ENCODE results near the gene LTB. TPM values are rescaled to one million over a fixed set of nuclear protein-coding genes. Genes with fewer than 3 reads are reported as not detected.

Gene LTB
- total and polyA plus RNA-seq, 9 of the 15 experiments (the other 6 are each of a cell fraction or from before 2014, with no cell fraction given) = 0.07 to 0.51 TPM; not detected in 7

- TF ChIP-seq REST (IDR thresholded peaks at IDR 0.05; ENCODE audit: borderline replicate concordance) = peak; percentile 92
- TF ChIP-seq REST (CRISPR knock-in tag; IDR thresholded peaks at IDR 0.05; ENCODE audit: low read depth) = no peak
- TF ChIP-seq ATF7 (IDR thresholded peaks at IDR 0.05) = peak; percentile 30; the same call in 1 of the 2 replicates
- TF ChIP-seq ZNF431 (CRISPR knock-in tag; IDR thresholded peaks at IDR 0.05) = 0 out of 2 replicates have a peak, but pooled peaks have one; percentile 12
- TF ChIP-seq CCAR2 (IDR thresholded peaks at IDR 0.05; ENCODE audit: low read depth, low read length) = no peak
- TF ChIP-seq HSF4 (CRISPR knock-in tag; IDR thresholded peaks at IDR 0.05; ENCODE audit: borderline replicate concordance) = no peak
- no peak for TF ChIP-seq HOXB6 (CRISPR knock-in tag; IDR thresholded peaks at IDR 0.05; ENCODE audit: borderline replicate concordance)
- no peak for TF ChIP-seq GATA2 (CRISPR knock-in tag; IDR thresholded peaks at IDR 0.05)
- peak; percentile 53; the same call in 1 of the 2 replicates for TF ChIP-seq ESRRA (IDR thresholded peaks at IDR 0.05; ENCODE audit: borderline replicate concordance, low read depth)
- TF ChIP-seq SIN3A (IDR thresholded peaks at IDR 0.05; ENCODE audit: borderline replicate concordance in 2 of 2, control insufficient read depth in 1 of 2, low read depth in 2 of 2, low read length in 2 of 2) = no peak
- no peak for TF ChIP-seq CHAMP1 (IDR thresholded peaks at IDR 0.05)
- no peak for TF ChIP-seq MITF (IDR thresholded peaks at IDR 0.05)
- TF ChIP-seq ZC3H8 (IDR thresholded peaks at IDR 0.05) = no peak
- TF ChIP-seq ELF1 (tag; IDR thresholded peaks at IDR 0.05) = no peak
- no peak for TF ChIP-seq DMBX1 (CRISPR knock-in tag; IDR thresholded peaks at IDR 0.05; ENCODE audit: borderline replicate concordance)
Observed at GRCh38 chr6:31546339-31546957, 35.8 kb downstream of the LTB start, which contains the start of gene ATP6V1G2 (continued).

Measured in K562 (cell line).